DND-41 (cell line): ENCODE data around the gene MB21D2.

Source experiments
- ATAC-seq: fragments of 200-7000 bp; cut with Tn5 transposase; 3 replicates; pipeline ENCODE4 v1.9.1; 2021; ENCODE audit warnings: low read depth; ENCODE audit not compliant: insufficient read depth
- DNase-seq: peaks from one replicate; pipeline ENCODE4 v3.0.0-alpha.2; 2020
- H2AFZ ChIP-seq: 2 replicates; pipeline ENCODE4 v1.6.0; 2012; ENCODE audit warnings: low read depth, low read length
- H3K27ac ChIP-seq: 2 replicates; pipeline ENCODE4 v1.5.1; 2012; ENCODE audit warnings: low read length, inconsistent platforms
- H3K27me3 ChIP-seq: fragments of 200-600 bp; sonication (generic); 2 replicates; pipeline ENCODE4 v1.6.0; 2012; ENCODE audit warnings: low read length, mild to moderate bottlenecking, inconsistent platforms; ENCODE audit not compliant: insufficient read depth, poor library complexity
- H3K36me3 ChIP-seq: 2 replicates; pipeline ENCODE4 v1.5.1; 2012; ENCODE audit warnings: low read length, inconsistent platforms; ENCODE audit not compliant: insufficient read depth
- H3K4me1 ChIP-seq: 2 replicates; pipeline ENCODE4 v1.5.1; 2012; ENCODE audit warnings: mild to moderate bottlenecking, low read length; ENCODE audit not compliant: insufficient read depth
- H3K4me2 ChIP-seq: 2 replicates; pipeline ENCODE4 v1.6.0; 2012; ENCODE audit warnings: mild to moderate bottlenecking, moderate library complexity, low read length, inconsistent platforms; ENCODE audit not compliant: insufficient read depth
- H3K4me3 ChIP-seq, 2 experiments: fragments of 200-600 bp in 1 of 2; shearing (Covaris generic) in 1 of 2; 2 replicates each; pipeline ENCODE4 v1.5.1; 2012 to 2016; ENCODE audit warnings: inconsistent platforms in 2 of 2, low read length in 2 of 2, mild to moderate bottlenecking in 2 of 2, low read depth in 1 of 2, moderate library complexity in 1 of 2
- H3K79me2 ChIP-seq: 2 replicates; pipeline ENCODE4 v1.6.0; 2012; ENCODE audit warnings: low read length, inconsistent platforms; ENCODE audit not compliant: insufficient read depth
- H3K9ac ChIP-seq: 2 replicates; pipeline ENCODE4 v1.6.0; 2012; ENCODE audit warnings: low read depth, mild to moderate bottlenecking, inconsistent platforms, low read length, moderate library complexity
- H3K9me3 ChIP-seq: 2 replicates; pipeline ENCODE4 v1.5.1; 2012; ENCODE audit warnings: low read length, moderate library complexity, mild to moderate bottlenecking, inconsistent platforms; ENCODE audit not compliant: insufficient read depth, severe bottlenecking
- H4K20me1 ChIP-seq: 2 replicates; pipeline ENCODE4 v1.6.0; 2012; ENCODE audit warnings: low read length; ENCODE audit not compliant: insufficient read depth
- CTCF ChIP-seq: IDR thresholded peaks from 2 replicates; pipeline ENCODE4 v1.5.1; 2012; ENCODE audit warnings: borderline replicate concordance, low read length, moderate library complexity, mild to moderate bottlenecking; ENCODE audit not compliant: poor library complexity, severe bottlenecking; ENCODE audit errors: extremely low read depth
- EZH2 ChIP-seq: IDR thresholded peaks from 3 replicates; pipeline ENCODE4 v1.6.1; 2012; ENCODE audit warnings: borderline replicate concordance, low read depth, mild to moderate bottlenecking, moderate library complexity, low read length, inconsistent platforms; ENCODE audit not compliant: severe bottlenecking

Gene MB21D2

GRCh38 chr3:192847941-192848340, 69.7 kb downstream of the MB21D2 start:
- ATAC-seq (no peak), DNase-seq (no peak)
- Histone ChIP-seq H4K20me1 (no peaks in the 10 kb centered on the region), H3K4me2 (no peak overlapping the region), H2AFZ (no peak overlapping the region), H3K4me3 (no peak overlapping the region), H3K4me1 (no peaks in the 10 kb centered on the region), H3K79me2 (no peaks in the 10 kb centered on the region), H3K36me3 (no peaks in the 10 kb centered on the region), H3K27me3 (no peaks in the 10 kb centered on the region), H3K9ac (no peak overlapping the region), H3K9me3 (no peaks in the 10 kb centered on the region), H3K27ac (no peak overlapping the region)
- TF ChIP-seq CTCF: no peak
- TF ChIP-seq EZH2: no peak

GRCh38 chr3:192845526-192845855, 72.2 kb downstream of the MB21D2 start:
- Histone ChIP-seq H3K27ac (no peak overlapping the region), H3K27me3 (peaks cover 6% of the 10 kb centered on the region), H3K36me3 (no peaks in the 10 kb centered on the region), H3K4me3 (no peak overlapping the region), H4K20me1 (no peaks in the 10 kb centered on the region), H3K9me3 (no peaks in the 10 kb centered on the region), H2AFZ (no peak overlapping the region), H3K9ac (no peak overlapping the region), H3K79me2 (no peaks in the 10 kb centered on the region), H3K4me1 (no peaks in the 10 kb centered on the region), H3K4me2 (no peak overlapping the region)
- ATAC-seq (no peak), DNase-seq (no peak)
- TF ChIP-seq CTCF (no peak), EZH2 (no peak)

GRCh38 chr3:192844836-192845525, 72.7 kb downstream of the MB21D2 start:
- Histone ChIP-seq H3K79me2 (no peaks in the 10 kb centered on the region), H3K4me1 (no peaks in the 10 kb centered on the region), H3K9ac (no peak overlapping the region), H3K9me3 (no peaks in the 10 kb centered on the region), H3K36me3 (no peaks in the 10 kb centered on the region), H3K27ac (no peak overlapping the region), H2AFZ (no peak overlapping the region), H3K4me2 (no peak overlapping the region), H3K27me3 (peaks cover 6% of the 10 kb centered on the region), H3K4me3 (no peak overlapping the region), H4K20me1 (no peaks in the 10 kb centered on the region)
- TF ChIP-seq CTCF (no peak), EZH2 (no peak)
- no peak for ATAC-seq
- no peak for DNase-seq

GRCh38 chr3:192844486-192844765, 73.2 kb downstream of the MB21D2 start:
- Histone ChIP-seq H3K4me1 (no peaks in the 10 kb centered on the region), H3K9me3 (no peaks in the 10 kb centered on the region), H3K4me3 (no peak overlapping the region), H3K36me3 (no peaks in the 10 kb centered on the region), H3K4me2 (no peak overlapping the region), H3K79me2 (no peaks in the 10 kb centered on the region), H3K27ac (no peak overlapping the region), H3K27me3 (peaks cover 6% of the 10 kb centered on the region), H3K9ac (no peak overlapping the region), H2AFZ (no peak overlapping the region), H4K20me1 (no peaks in the 10 kb centered on the region)
- no peak for TF ChIP-seq EZH2
- TF ChIP-seq CTCF: no peak
- no peak for ATAC-seq
- no peak for DNase-seq
